ENCODE data around the gene CENPU. TPM values are rescaled to one million over a fixed set of nuclear protein-coding genes. Genes with fewer than 3 reads are reported as not detected.

Gene CENPU
- total and polyA plus RNA-seq, 2 donors (not counting 1 experiment from before 2014, with no cell fraction given) = 1.6 to 2.1 TPM

DNA sequence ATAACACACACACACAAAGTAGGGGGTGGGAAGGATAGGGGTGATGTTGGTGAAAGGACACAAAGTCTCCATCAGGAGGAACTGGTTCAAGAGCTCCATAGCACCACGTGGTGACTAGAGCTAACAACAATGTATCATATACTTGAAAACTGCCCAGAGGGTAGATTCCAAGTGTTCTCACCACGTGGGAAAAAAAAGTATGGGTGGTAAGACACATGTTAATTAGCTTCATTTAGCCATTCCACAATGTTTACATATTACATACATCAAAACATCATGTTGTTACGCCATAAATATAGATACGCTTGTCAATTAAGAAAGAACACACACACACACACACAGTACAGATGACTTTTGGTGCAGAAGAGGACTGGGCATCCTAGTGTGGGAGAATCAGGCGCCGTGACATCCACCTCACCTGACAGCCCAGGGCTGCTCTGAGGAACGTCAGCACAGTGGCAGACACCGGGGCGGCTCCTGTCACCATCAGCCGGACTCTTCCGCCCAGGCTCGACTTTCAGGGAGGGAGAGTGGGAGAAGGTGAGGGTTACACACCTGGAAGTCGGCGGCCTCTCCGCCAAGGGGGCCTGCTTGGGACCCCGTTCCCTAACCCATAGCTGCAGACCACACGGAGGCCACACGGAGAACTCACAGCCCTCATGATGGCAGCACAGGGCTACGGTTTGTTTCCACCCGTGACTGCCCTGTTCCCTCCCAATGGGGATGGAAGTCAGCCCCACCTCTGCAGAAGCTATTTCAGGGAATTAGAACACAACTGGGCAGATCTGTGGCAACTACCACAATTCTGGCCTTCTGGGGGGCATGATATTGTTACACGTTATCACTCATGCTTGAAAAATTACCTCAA lies 31.8 kb upstream of the CENPU start:
- TF ChIP-seq, protein P1, sequence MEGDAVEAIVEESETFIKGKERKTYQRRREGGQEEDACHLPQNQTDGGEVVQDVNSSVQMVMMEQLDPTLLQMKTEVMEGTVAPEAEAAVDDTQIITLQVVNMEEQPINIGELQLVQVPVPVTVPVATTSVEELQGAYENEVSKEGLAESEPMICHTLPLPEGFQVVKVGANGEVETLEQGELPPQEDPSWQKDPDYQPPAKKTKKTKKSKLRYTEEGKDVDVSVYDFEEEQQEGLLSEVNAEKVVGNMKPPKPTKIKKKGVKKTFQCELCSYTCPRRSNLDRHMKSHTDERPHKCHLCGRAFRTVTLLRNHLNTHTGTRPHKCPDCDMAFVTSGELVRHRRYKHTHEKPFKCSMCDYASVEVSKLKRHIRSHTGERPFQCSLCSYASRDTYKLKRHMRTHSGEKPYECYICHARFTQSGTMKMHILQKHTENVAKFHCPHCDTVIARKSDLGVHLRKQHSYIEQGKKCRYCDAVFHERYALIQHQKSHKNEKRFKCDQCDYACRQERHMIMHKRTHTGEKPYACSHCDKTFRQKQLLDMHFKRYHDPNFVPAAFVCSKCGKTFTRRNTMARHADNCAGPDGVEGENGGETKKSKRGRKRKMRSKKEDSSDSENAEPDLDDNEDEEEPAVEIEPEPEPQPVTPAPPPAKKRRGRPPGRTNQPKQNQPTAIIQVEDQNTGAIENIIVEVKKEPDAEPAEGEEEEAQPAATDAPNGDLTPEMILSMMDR (IDR thresholded peaks at IDR 0.05) = no peak
- no peak for TF ChIP-seq EZH2 (IDR thresholded peaks at IDR 0.05; ENCODE audit: borderline replicate concordance, insufficient read depth, low read depth, low read length, poor library complexity, severe bottlenecking)
- ATAC-seq (ENCODE audit: low read depth) (no peak), DNase-seq (no peak)
- H3K27me3 ChIP-seq (replicated peaks in 1 of 4; ENCODE audit: control extremely low read depth in 1 of 4, control insufficient read depth in 3 of 4, insufficient read depth in 4 of 4, low read length in 3 of 4) = no peaks in the 10 kb centered on the region
- Mint-ChIP-seq H3K27ac (no peak overlapping the region), H3K27me3 (no peaks in the 10 kb centered on the region), H3K4me3 (no peak overlapping the region), H3K9me3 (ENCODE audit: insufficient read depth) (no peaks in the 10 kb centered on the region), H3K4me1 (peaks cover 6% of the 10 kb centered on the region)
- H2AFZ ChIP-seq (ENCODE audit: insufficient read depth, low read depth, low read length, poor library complexity, severe bottlenecking) = no peak overlapping the region
- ChIA-PET CTCF (interaction anchor here (1.0 kb wide), 2 partner anchors 20 to 22 kb away, joined by 3 to 4 read pairs; no protein-coding TSS in a partner anchor), POLR2A (no interaction called here)
- no peak overlapping the region for H3K4me3 ChIP-seq (ENCODE audit: control extremely low read depth in 1 of 5, extremely low read depth in 1 of 5, insufficient read depth in 1 of 5, low read depth in 2 of 5, low read length in 4 of 5)
- H3K79me2 ChIP-seq (ENCODE audit: control insufficient read depth, insufficient read depth, low read length) = no peaks in the 10 kb centered on the region
- H3K9me3 ChIP-seq (ENCODE audit: control extremely low read depth in 1 of 3, control insufficient read depth in 2 of 3, insufficient read depth in 1 of 3, low read length in 2 of 3) = no peaks in the 10 kb centered on the region
- H4K20me1 ChIP-seq (ENCODE audit: control insufficient read depth, insufficient read depth, low read length, poor library complexity, severe bottlenecking) = no peaks in the 10 kb centered on the region
- peaks cover 0 to 9% of the 10 kb centered on the region in 2 donors for H3K4me1 ChIP-seq (ENCODE audit: control insufficient read depth in 2 of 2, insufficient read depth in 2 of 2, low read length in 2 of 2)
- peaks cover 0 to 65% of the 10 kb centered on the region in 2 experiments for H3K36me3 ChIP-seq (replicated peaks in 1 of 2; ENCODE audit: control extremely low read depth in 1 of 2, control insufficient read depth in 1 of 2, extremely low read depth in 1 of 2, insufficient read depth in 2 of 2, low read length in 1 of 2)
- 99% methylated on average over 14 of the region's 21 CpGs for WGBS (ENCODE audit: insufficient coverage)
- intact Hi-C loops (cut with micrococcal nuclease) = no loop called here
- no peak overlapping the region for H3K27ac ChIP-seq (ENCODE audit: low read length in 2 of 2)
- H3K9ac ChIP-seq (ENCODE audit: low read length) = no peak overlapping the region
- no peak overlapping the region for H3K4me2 ChIP-seq (replicated peaks; ENCODE audit: low read depth, low read length, poor library complexity, severe bottlenecking)

DNA sequence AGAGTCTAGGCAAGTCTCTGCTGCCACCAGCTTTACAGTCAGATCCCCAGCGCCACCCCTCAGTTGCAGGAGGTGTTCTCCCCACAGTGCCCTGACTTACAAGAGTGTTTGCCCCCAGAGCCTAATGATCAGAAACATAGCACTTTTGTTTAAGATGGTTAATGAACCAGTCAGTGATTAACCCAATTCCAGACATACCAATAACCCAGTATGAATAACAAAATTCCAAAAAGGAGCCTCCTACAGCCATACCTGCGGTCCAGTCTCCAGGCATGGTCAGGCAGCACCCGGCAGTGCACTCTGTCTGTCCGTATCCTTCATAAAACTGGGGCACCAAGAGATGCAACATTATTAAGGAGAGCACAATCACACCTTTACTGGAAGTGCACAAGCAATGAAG lies 30.7 kb upstream of the CENPU start:
- ATAC-seq (ENCODE audit: low read depth) = no peak
- Mint-ChIP-seq H3K27me3 (no peaks in the 10 kb centered on the region), H3K27ac (no peak overlapping the region)

More for the DNA sequence above, 30.7 kb upstream of the CENPU start:
- Histone ChIP-seq H2AFZ (ENCODE audit: insufficient read depth, low read depth, low read length, poor library complexity, severe bottlenecking) (no peak overlapping the region), H3K9ac (ENCODE audit: low read length) (no peak overlapping the region), H3K4me3 (ENCODE audit: control extremely low read depth in 1 of 5, extremely low read depth in 1 of 5, insufficient read depth in 1 of 5, low read depth in 2 of 5, low read length in 4 of 5) (no peak overlapping the region), H3K79me2 (ENCODE audit: control insufficient read depth, insufficient read depth, low read length) (no peaks in the 10 kb centered on the region), H3K4me2 (replicated peaks; ENCODE audit: low read depth, low read length, poor library complexity, severe bottlenecking) (no peak overlapping the region), H4K20me1 (ENCODE audit: control insufficient read depth, insufficient read depth, low read length, poor library complexity, severe bottlenecking) (no peaks in the 10 kb centered on the region), H3K27ac (ENCODE audit: low read length in 2 of 2) (no peak overlapping the region), H3K36me3 (replicated peaks in 1 of 2; ENCODE audit: control extremely low read depth in 1 of 2, control insufficient read depth in 1 of 2, extremely low read depth in 1 of 2, insufficient read depth in 2 of 2, low read length in 1 of 2) (peaks cover 0 to 66% of the 10 kb centered on the region in 2 experiments), H3K27me3 (replicated peaks in 1 of 4; ENCODE audit: control extremely low read depth in 1 of 4, control insufficient read depth in 3 of 4, insufficient read depth in 4 of 4, low read length in 3 of 4) (no peaks in the 10 kb centered on the region), H3K9me3 (ENCODE audit: control extremely low read depth in 1 of 3, control insufficient read depth in 2 of 3, insufficient read depth in 1 of 3, low read length in 2 of 3) (no peaks in the 10 kb centered on the region), H3K4me1 (ENCODE audit: control insufficient read depth in 2 of 2, insufficient read depth in 2 of 2, low read length in 2 of 2) (peaks cover 0 to 9% of the 10 kb centered on the region in 2 donors)
- intact Hi-C loops (cut with micrococcal nuclease) = no loop called here
- H3K4me1 Mint-ChIP-seq = peaks cover 6% of the 10 kb centered on the region
- no peak overlapping the region for H3K4me3 Mint-ChIP-seq
- H3K9me3 Mint-ChIP-seq (ENCODE audit: insufficient read depth) = no peaks in the 10 kb centered on the region
- WGBS (ENCODE audit: insufficient coverage) = 93% methylated on average over 4 of the region's 4 CpGs
- POLR2A ChIA-PET = no interaction called here
- CTCF ChIA-PET = no interaction called here
- TF ChIP-seq EZH2 (IDR thresholded peaks at IDR 0.05; ENCODE audit: borderline replicate concordance, insufficient read depth, low read depth, low read length, poor library complexity, severe bottlenecking) = no peak
- TF ChIP-seq, protein P1 (IDR thresholded peaks at IDR 0.05) = no peak
- no peak for DNase-seq
